ENCODE measurements around the gene PDE7B. TPM values are rescaled to one million over a fixed set of nuclear protein-coding genes. Genes with fewer than 3 reads are reported as not detected.

PDE7B gene
- total and polyA plus RNA-seq, 2 of the 4 experiments (the other 2 are of a cell fraction), result 7.8 to 12.4 TPM

GRCh38 chr6:135811170-135811569 lies 40.3 kb upstream of the PDE7B start:
- ChIA-PET CTCF (no interaction called here), POLR2A (ENCODE audit: unreplicated experiment) (interaction anchor here (0.6 kb wide), 1 partner anchor 206 kb away, joined by 5 read pairs; no protein-coding TSS in a partner anchor)
- Histone ChIP-seq H4K20me1 (ENCODE audit: insufficient read depth, low read length) (no peaks in the 10 kb centered on the region), H3K56ac (ENCODE audit: extremely low read depth, insufficient read depth, low read length) (no peak overlapping the region), H3K27ac (ENCODE audit: insufficient read depth, low read length) (no peak overlapping the region), H2BK20ac (ENCODE audit: low read depth, low read length) (no peak overlapping the region), H3K9me1 (ENCODE audit: insufficient read depth, low read length) (no peaks in the 10 kb centered on the region), H3K9me3 (ENCODE audit: control insufficient read depth, insufficient read depth, low read length) (no peaks in the 10 kb centered on the region), H4K91ac (ENCODE audit: insufficient read depth, low read depth, low read length) (no peak overlapping the region), H3K27me3 (ENCODE audit: control insufficient read depth, insufficient read depth, low read length) (no peaks in the 10 kb centered on the region), H2AK5ac (ENCODE audit: low read depth, low read length) (no peak overlapping the region), H4K5ac (ENCODE audit: low read depth, low read length) (no peak overlapping the region), H3K4me3 (ENCODE audit: insufficient read depth, low read depth, low read length) (no peak overlapping the region), H3K4me1 (ENCODE audit: control insufficient read depth, insufficient read depth, low read length) (no peaks in the 10 kb centered on the region), H3K36me3 (ENCODE audit: control insufficient read depth, insufficient read depth, low read length) (no peaks in the 10 kb centered on the region), H3K14ac (replicated peaks; ENCODE audit: low read depth, low read length) (no peak overlapping the region), H3K4me2 (ENCODE audit: low read depth, low read length) (no peak overlapping the region), H2AK9ac (replicated peaks; ENCODE audit: low read depth, low read length, poor library complexity) (no peak overlapping the region), H3K23ac (ENCODE audit: low read depth, low read length) (no peak overlapping the region), H3K79me1 (ENCODE audit: low read depth in 1 of 2, low read length in 2 of 2) (no peaks in the 10 kb centered on the region), H3K4ac (ENCODE audit: low read depth, low read length) (no peak overlapping the region), H2BK120ac (ENCODE audit: low read depth, low read length) (no peak overlapping the region), H3K9ac (ENCODE audit: low read depth, low read length) (no peak overlapping the region), H2AFZ (replicated peaks; ENCODE audit: low read length, poor library complexity) (no peak overlapping the region), H3K18ac (ENCODE audit: low read depth, low read length) (no peak overlapping the region), H4K8ac (ENCODE audit: low read depth in 2 of 2, low read length in 2 of 2) (no peak overlapping the region), H2BK15ac (ENCODE audit: low read depth, low read length) (no peak overlapping the region), H2BK5ac (ENCODE audit: low read depth, low read length, poor library complexity, severe bottlenecking) (no peak overlapping the region)
- ATAC-seq (ENCODE audit: low read depth) (no peak), DNase-seq (no peak)
- dilution Hi-C loops (cut with HindIII; ENCODE audit: low sequenced_read_pairs, unreplicated experiment), result no loop called here
- no CpG with 5 or more reads among the region's 2 CpGs for WGBS, 2 experiments (ENCODE audit: extremely low coverage in 2 of 2, insufficient read length in 1 of 2)
- intact Hi-C loops (cut with micrococcal nuclease), result no loop called here
- TF ChIP-seq RAD21 (IDR thresholded peaks at IDR 0.05; ENCODE audit: low read length) (no peak), ELK1 (IDR thresholded peaks at IDR 0.05; ENCODE audit: borderline replicate concordance, low read depth, low read length) (no peak), RCOR1 (IDR thresholded peaks at IDR 0.05; ENCODE audit: insufficient replicate concordance, low read length) (no peak), RFX5 (IDR thresholded peaks at IDR 0.05; ENCODE audit: low read depth, low read length) (no peak), USF2 (IDR thresholded peaks at IDR 0.05; ENCODE audit: low read depth, low read length) (no peak), NFE2L2 (IDR thresholded peaks at IDR 0.05; ENCODE audit: low read depth, low read length) (no peak), MXI1 (IDR thresholded peaks at IDR 0.05; ENCODE audit: borderline replicate concordance, low read depth, low read length) (no peak), POLR2A (IDR thresholded peaks at IDR 0.05; ENCODE audit: low read depth, low read length) (no peak)
- BruUV-seq (replicated peaks), result no TSS peak
- in situ Hi-C loops (cut with MboI; ENCODE audit: low sequenced_read_pairs), result no loop called here
